NCI-H1930 (cell line): ENCODE data around the gene HSD11B2.
A peak's percentile ranks its signal among the peaks of the same experiment; 100 is the strongest.
"Not testable (repeated sequence)": the region's sequence is repeated elsewhere in the genome, so short reads cannot be mapped to it uniquely, and the experiment has no call there.

ENCODE experiments used
- DNase-seq, 2 experiments: peaks; one replicate each; lab custom pipeline; 2025; lab: John Stamatoyannopoulos, UW

HSD11B2 gene

GRCh38 chr16:67415421-67415820 lies 15.5 kb upstream of the HSD11B2 start:
- not testable (repeated sequence) for DNase-seq

- DNase-seq = peak in 1 of 2 experiments; percentile 44
These were observed 14.8 kb upstream of the HSD11B2 start, which contains the start of gene ZDHHC1 for GRCh38 chr16:67415872-67416793. Gene ZDHHC1, minus strand, starts transcription at chr16:67416477. Its CDS starts 8,702 bp downstream, at chr16:67407775.

- no peak for DNase-seq
These were observed 13.4 kb upstream of the HSD11B2 start for GRCh38 chr16:67417333-67418061.

GRCh38 chr16:67419502-67419901 lies 11.4 kb upstream of the HSD11B2 start:
- no peak for DNase-seq

GRCh38 chr16:67419931-67420330 lies 11.0 kb upstream of the HSD11B2 start:
- DNase-seq = no peak

- no peak for DNase-seq
These were observed 9.9 kb upstream of the HSD11B2 start for GRCh38 chr16:67421030-67421429.

- no peak for DNase-seq
These were observed 7.9 kb upstream of the HSD11B2 start for GRCh38 chr16:67423015-67423414.

- DNase-seq = no peak
These were observed 7.2 kb upstream of the HSD11B2 start for GRCh38 chr16:67423611-67424260.

- no peak for DNase-seq
These were observed 6.7 kb upstream of the HSD11B2 start for GRCh38 chr16:67424261-67424615.

GRCh38 chr16:67425061-67425460 lies 5.9 kb upstream of the HSD11B2 start:
- DNase-seq = no peak

GRCh38 chr16:67425580-67425979 lies 5.3 kb upstream of the HSD11B2 start:
- DNase-seq = no peak

- DNase-seq = no peak
These were observed 4.9 kb upstream of the HSD11B2 start for GRCh38 chr16:67426022-67426421.

GRCh38 chr16:67426950-67427349 lies 4.0 kb upstream of the HSD11B2 start:
- no peak for DNase-seq

- peak; percentile 21 to 50 for DNase-seq
These were observed 2.7 kb upstream of the HSD11B2 start for GRCh38 chr16:67428146-67428731.

GRCh38 chr16:67429053-67429798 lies 1.7 kb upstream of the HSD11B2 start:
- no peak for DNase-seq

- DNase-seq = no peak
These were observed 970 bp upstream of the HSD11B2 start for GRCh38 chr16:67429799-67430503.

GRCh38 chr16:67430504-67430976 lies 381 bp upstream of the HSD11B2 start:
- no peak for DNase-seq

GRCh38 chr16:67431775-67432505 lies 1.0 kb downstream of the HSD11B2 start:
- no peak for DNase-seq

GRCh38 chr16:67432506-67432890 lies 1.6 kb downstream of the HSD11B2 start:
- DNase-seq = no peak

GRCh38 chr16:67433131-67433719 lies 2.3 kb downstream of the HSD11B2 start:
- no peak for DNase-seq
